Nephron progenitor cell (in vitro differentiated cells): ENCODE results near the gene DNAJC7.
"Not testable (repeated sequence)": the region's sequence is repeated elsewhere in the genome, so short reads cannot be mapped to it uniquely, and the experiment has no call there.

Source experiments
- DNase-seq: peaks from one replicate; pipeline ENCODE4 v3.0.0; 2021
- H3K27ac Mint-ChIP-seq: 2 replicates; pipeline ENCODE4 v1.8.0; 2021; ENCODE audit warnings: mild to moderate bottlenecking, moderate library complexity, mixed read lengths
- H3K27me3 Mint-ChIP-seq: 2 replicates; pipeline ENCODE4 v1.8.0; 2021; ENCODE audit warnings: mild to moderate bottlenecking, low read depth, mixed read lengths; ENCODE audit not compliant: poor library complexity
- H3K36me3 Mint-ChIP-seq: 2 replicates; pipeline ENCODE4 v1.8.0; 2021; ENCODE audit warnings: low read depth, mixed read lengths
- H3K4me1 Mint-ChIP-seq: 2 replicates; pipeline ENCODE4 v1.8.0; 2021; ENCODE audit warnings: mixed read lengths
- H3K4me3 Mint-ChIP-seq: 2 replicates; pipeline ENCODE4 v1.8.0; 2021; ENCODE audit warnings: mild to moderate bottlenecking, moderate library complexity, mixed read lengths
- H3K9me3 Mint-ChIP-seq: 2 replicates; pipeline ENCODE4 v1.8.0; 2021; ENCODE audit warnings: mild to moderate bottlenecking, moderate library complexity, mixed read lengths
- CTCF ChIP-seq: fragments of 200-600 bp; sonication (generic); IDR thresholded peaks from 2 replicates; pipeline ENCODE4 v1.5.0; 2021; ENCODE audit warnings: antibody characterized with exemption

Gene DNAJC7

GRCh38 chr17:42010898-42011516 is 6.2 kb downstream of the DNAJC7 start:
- no peak for DNase-seq
- TF ChIP-seq CTCF = no peak
- H3K27me3 Mint-ChIP-seq = peaks cover 3% of the 10 kb centered on the region
- peaks cover 19% of the 10 kb centered on the region for H3K4me1 Mint-ChIP-seq
- no peak overlapping the region for H3K4me3 Mint-ChIP-seq
- peaks cover 46% of the 10 kb centered on the region for H3K36me3 Mint-ChIP-seq
- H3K27ac Mint-ChIP-seq = peak overlapping the region; percentile 21
- no peaks in the 10 kb centered on the region for H3K9me3 Mint-ChIP-seq

GRCh38 chr17:42010266-42010680 is 7.0 kb downstream of the DNAJC7 start:
- not testable (repeated sequence) for DNase-seq, H3K27me3 Mint-ChIP-seq, H3K4me3 Mint-ChIP-seq, H3K9me3 Mint-ChIP-seq
- H3K36me3 Mint-ChIP-seq = peaks cover 45% of the 10 kb centered on the region
- peaks cover 12% of the 10 kb centered on the region for H3K4me1 Mint-ChIP-seq
- H3K27ac Mint-ChIP-seq = peak overlapping the region; percentile 80

- H3K4me3 Mint-ChIP-seq = no peak overlapping the region
- TF ChIP-seq CTCF = no peak
- H3K27ac Mint-ChIP-seq = no peak overlapping the region
- no peaks in the 10 kb centered on the region for H3K9me3 Mint-ChIP-seq
- peaks cover 3% of the 10 kb centered on the region for H3K27me3 Mint-ChIP-seq
- no peak for DNase-seq
- H3K36me3 Mint-ChIP-seq = peaks cover 41% of the 10 kb centered on the region
- H3K4me1 Mint-ChIP-seq = peaks cover 8% of the 10 kb centered on the region
Measured at GRCh38 chr17:42009170-42009569, 8.1 kb downstream of the DNAJC7 start.

- no peak for DNase-seq
- peaks cover 2% of the 10 kb centered on the region for H3K27me3 Mint-ChIP-seq
- peak overlapping the region; percentile 39 for H3K27ac Mint-ChIP-seq
- no peak for TF ChIP-seq CTCF
- H3K36me3 Mint-ChIP-seq = peaks cover 48% of the 10 kb centered on the region
- no peaks in the 10 kb centered on the region for H3K4me1 Mint-ChIP-seq
- H3K9me3 Mint-ChIP-seq = no peaks in the 10 kb centered on the region
- H3K4me3 Mint-ChIP-seq = no peak overlapping the region
Measured at GRCh38 chr17:42005166-42005565, 12.1 kb downstream of the DNAJC7 start.

GRCh38 chr17:42002792-42003301 is 14.4 kb downstream of the DNAJC7 start:
- Mint-ChIP-seq H3K27ac (no peak overlapping the region), H3K4me3 (no peak overlapping the region), H3K9me3 (no peaks in the 10 kb centered on the region), H3K36me3 (peaks cover 46% of the 10 kb centered on the region), H3K27me3 (peaks cover 2% of the 10 kb centered on the region), H3K4me1 (no peaks in the 10 kb centered on the region)
- DNase-seq = no peak
- no peak for TF ChIP-seq CTCF

GRCh38 chr17:42002175-42002791 is 15.0 kb downstream of the DNAJC7 start:
- no peak for TF ChIP-seq CTCF
- Mint-ChIP-seq H3K27ac (no peak overlapping the region), H3K27me3 (peaks cover 2% of the 10 kb centered on the region), H3K4me3 (no peak overlapping the region), H3K4me1 (no peaks in the 10 kb centered on the region), H3K9me3 (no peaks in the 10 kb centered on the region), H3K36me3 (peaks cover 44% of the 10 kb centered on the region)
- DNase-seq = no peak
